Measurements from ENCODE around the gene RASA2.

The RASA2 gene, protein sequence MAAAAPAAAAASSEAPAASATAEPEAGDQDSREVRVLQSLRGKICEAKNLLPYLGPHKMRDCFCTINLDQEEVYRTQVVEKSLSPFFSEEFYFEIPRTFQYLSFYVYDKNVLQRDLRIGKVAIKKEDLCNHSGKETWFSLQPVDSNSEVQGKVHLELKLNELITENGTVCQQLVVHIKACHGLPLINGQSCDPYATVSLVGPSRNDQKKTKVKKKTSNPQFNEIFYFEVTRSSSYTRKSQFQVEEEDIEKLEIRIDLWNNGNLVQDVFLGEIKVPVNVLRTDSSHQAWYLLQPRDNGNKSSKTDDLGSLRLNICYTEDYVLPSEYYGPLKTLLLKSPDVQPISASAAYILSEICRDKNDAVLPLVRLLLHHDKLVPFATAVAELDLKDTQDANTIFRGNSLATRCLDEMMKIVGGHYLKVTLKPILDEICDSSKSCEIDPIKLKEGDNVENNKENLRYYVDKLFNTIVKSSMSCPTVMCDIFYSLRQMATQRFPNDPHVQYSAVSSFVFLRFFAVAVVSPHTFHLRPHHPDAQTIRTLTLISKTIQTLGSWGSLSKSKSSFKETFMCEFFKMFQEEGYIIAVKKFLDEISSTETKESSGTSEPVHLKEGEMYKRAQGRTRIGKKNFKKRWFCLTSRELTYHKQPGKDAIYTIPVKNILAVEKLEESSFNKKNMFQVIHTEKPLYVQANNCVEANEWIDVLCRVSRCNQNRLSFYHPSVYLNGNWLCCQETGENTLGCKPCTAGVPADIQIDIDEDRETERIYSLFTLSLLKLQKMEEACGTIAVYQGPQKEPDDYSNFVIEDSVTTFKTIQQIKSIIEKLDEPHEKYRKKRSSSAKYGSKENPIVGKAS

DNA sequence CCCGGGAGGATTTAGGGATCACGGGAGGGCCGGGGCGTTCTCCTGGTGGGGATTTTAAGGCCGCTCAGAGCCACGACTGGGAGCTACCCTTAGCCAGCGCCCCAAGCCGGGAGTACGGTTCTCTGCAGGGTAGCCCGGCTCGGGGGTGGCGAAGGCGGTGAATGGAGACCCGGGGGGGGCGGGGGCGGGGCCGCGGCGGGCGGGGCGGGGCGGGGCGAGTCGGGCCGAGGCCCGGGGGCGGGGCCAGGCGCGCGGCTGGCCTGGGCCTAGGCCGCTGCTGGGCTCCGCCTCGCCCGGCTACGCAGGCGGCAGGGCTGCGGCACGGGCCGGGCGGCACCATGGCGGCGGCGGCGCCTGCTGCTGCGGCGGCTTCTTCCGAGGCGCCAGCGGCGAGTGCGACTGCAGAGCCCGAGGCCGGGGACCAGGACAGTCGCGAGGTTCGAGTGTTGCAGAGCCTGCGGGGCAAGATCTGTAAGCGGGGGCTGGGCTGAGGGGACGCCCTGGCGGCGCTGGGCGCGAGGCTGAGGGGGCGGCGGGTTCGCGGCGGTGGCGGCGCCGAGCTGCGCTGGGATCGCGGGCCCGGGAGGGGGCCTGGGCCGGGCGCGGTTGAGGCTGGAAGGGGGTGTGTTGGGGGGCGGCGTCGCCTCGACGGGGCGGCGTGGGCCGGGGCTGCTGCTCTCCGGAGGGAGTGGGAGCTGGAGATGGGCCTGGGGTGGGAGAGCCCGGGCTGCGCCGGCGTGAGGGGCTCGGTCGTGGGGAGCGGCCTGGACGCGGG, at the start of gene RASA2:
RASA2 (plus strand) TSS at position 282 of the 775 bp plus-strand sequence; CDS start at position 339, 57 bp downstream.
- peak; percentile 58 for DNase-seq (ENCODE audit: low spot score)

DNA sequence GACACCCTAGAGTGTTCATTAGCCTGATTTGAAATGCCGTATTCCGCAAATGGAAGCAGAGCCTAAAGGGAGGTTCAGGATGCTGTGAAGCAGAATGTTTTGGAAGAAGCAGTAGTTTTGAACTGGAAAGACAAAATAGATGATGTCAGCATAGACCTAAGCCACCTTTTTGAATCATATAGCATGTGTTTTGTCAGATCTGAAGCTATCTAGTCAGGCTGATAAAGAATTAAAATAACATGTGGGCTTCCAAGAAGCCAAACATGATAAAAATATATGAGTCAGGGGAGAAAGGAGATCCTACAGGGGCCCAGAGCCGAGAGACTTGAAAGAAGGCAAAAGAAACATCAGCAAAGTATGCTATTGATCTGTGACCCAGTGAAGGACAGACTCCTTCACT, 47.2 kb upstream of the RASA2 start:
- DNase-seq (ENCODE audit: low spot score), result no peak

DNA sequence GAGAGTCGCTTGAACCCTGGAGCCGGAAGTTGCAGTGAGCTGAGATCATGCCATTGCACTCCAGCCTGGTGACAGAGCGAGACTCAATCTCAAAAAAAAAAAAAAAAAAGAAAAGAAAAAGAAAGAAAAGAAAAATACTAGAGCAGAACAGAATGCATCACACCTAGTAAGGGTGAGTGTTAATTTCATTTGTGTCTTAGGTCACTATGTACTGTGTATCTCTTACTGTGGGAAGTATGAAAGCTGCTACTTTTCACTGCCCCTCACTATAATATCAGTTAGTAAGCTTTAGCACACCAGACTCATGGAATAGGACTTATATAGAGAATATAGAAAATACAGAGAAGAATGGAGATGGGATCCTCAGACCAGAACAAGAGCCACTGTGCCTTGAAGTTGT, 45.9 kb upstream of the RASA2 start:
- no peak for DNase-seq (ENCODE audit: low spot score)

DNA sequence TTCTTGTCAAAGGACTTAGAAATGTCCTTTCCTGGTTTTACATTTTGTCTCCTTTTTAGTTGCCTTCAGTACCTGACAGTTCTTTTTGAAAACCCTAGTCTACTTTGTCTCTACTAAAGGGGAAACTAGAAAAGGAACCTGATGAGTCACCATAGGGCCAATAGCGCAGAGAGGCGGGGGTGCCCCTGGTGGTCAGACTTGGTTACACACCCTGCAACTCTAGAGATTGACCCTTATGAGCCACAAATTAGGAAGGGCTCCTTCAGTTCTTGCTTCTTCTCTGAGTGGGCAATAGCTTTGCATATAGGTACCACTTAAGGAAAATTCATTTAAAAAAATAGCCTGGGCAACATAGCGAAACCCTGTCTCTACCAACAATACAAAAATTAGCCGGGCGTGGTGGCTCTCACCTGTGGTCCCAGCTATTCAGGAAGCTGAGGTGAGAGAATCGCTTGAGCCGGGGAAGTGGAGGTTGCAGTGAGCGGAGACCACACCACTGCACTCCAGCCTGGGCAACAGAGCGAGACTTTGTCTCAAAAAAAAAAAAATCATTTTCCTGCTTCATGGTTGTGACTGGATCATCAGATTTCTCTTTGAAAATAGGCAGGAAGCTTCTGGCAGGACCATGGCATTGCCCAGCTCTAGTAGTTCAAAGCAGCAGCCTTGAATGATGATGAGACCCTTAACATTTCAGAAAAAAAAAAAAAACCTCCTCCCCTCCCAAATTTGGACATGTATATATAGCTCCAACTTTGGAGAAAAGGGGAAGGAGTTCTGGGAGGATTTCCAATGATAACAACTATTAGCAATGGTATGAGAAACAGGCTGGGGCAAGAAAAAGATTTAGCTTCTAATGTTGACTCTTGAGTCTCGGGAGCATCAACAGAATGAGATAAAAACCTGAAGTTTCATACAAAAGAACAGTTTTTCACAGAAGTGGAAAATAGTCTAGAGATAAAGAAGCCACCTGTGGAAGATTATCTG, 45.2 kb upstream of the RASA2 start:
- peak; percentile 45 for DNase-seq (ENCODE audit: low spot score)

DNA sequence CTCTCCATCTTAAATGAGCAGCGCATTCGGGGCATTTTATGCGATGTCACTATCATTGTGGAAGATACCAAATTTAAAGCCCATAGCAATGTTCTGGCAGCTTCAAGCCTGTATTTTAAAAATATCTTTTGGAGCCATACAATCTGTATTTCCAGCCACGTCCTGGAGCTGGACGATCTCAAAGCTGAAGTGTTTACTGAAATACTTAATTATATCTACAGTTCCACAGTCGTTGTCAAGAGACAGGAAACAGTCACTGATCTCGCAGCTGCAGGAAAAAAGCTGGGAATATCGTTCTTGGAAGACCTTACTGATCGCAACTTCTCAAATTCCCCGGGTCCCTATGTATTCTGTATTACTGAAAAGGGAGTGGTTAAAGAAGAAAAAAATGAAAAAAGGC, 44.4 kb upstream of the RASA2 start:
- DNase-seq (ENCODE audit: low spot score), result no peak

DNA sequence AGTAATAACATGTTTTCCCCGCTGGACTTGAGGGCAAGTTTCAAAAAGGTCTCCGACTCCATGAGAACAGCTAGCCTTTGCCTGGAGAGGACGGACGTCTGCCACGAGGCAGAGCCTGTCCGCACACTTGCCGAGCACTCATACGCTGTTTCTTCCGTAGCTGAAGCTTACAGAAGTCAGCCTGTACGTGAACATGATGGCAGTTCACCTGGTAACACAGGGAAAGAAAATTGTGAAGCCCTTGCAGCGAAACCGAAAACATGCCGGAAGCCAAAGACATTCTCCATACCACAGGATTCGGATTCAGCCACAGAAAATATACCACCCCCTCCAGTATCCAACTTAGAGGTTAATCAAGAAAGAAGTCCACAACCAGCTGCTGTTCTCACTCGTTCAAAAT, 43.9 kb upstream of the RASA2 start:
- no peak for DNase-seq (ENCODE audit: low spot score)

DNA sequence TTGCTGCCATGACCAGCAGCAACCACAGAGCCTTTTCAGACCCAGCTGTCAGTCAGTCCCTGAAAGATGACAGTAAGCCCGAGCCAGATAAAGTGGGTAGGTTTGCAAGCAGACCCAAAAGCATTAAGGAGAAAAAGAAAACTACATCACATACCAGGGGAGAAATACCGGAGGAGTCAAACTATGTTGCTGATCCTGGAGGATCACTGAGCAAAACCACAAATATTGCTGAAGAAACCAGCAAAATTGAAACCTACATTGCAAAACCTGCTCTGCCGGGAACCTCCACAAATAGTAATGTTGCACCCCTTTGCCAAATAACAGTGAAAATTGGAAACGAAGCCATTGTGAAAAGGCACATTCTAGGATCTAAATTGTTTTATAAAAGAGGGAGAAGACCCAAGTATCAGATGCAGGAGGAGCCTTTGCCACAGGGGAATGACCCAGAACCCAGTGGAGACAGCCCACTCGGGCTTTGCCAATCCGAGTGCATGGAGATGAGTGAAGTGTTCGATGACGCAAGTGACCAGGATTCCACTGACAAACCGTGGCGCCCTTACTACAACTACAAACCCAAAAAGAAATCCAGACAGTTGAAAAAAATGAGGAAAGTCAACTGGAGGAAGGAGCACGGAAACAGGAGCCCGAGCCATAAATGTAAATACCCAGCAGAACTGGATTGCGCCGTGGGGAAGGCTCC, 42.1 kb upstream of the RASA2 start:
- DNase-seq (ENCODE audit: low spot score), result no peak

DNA sequence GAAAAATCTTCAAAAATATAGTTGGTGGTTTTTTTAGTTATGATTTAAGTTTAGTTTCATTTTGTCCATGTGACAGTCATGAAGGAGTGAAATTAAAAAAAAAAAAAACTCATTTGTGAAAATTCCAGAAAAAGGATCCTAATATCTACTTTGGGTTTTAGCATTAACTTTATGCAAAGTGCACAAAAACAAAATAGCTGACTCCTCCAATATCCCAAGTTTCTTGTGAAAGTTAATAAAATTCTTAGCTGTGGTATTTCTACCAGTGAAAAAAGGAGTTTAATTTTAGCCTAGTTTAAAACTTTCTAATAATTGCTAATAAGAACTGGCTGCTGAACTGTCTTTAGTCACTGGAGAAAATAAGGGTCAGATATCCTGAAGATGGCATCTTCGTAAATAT, 40.8 kb upstream of the RASA2 start:
- DNase-seq (ENCODE audit: low spot score), result no peak

DNA sequence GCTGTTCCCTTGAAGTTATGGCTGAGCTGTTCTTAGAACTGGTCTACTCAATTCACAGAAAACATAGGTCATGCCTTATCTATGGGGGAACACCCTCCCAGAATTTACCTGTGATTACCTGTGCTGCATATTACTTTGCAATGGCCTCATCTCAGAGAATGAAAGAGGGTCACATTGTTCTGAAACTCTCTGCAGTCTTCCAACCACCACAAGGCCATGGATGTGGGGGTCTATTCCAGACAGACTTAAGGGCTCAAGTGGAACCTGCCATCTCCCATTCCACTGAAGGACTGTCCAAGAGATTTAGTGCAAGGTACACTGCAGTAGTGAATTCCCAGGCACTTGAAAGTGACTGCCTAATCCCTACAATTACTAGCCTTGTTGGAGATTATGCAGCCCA, 40.1 kb upstream of the RASA2 start:
- no peak for DNase-seq (ENCODE audit: low spot score)

DNA sequence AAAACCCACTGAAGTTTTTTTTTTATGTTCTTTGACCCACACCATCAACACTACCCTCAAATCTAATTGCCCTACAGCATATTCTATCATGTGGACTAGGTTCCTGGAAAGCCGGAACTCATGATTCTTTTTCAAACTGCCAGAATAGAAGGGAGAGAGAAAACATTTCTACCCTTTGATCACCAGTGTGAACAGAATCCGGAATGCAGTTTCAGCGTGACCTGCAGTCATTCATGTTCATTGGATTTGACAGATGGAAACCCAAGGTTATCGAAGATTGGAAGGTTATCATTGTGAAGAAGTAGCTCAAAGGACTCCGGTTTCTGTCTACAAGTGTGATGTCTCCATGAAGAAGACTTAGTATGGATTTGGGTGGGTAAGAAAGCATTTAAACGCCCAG, 39.4 kb upstream of the RASA2 start:
- DNase-seq (ENCODE audit: low spot score), result no peak

DNA sequence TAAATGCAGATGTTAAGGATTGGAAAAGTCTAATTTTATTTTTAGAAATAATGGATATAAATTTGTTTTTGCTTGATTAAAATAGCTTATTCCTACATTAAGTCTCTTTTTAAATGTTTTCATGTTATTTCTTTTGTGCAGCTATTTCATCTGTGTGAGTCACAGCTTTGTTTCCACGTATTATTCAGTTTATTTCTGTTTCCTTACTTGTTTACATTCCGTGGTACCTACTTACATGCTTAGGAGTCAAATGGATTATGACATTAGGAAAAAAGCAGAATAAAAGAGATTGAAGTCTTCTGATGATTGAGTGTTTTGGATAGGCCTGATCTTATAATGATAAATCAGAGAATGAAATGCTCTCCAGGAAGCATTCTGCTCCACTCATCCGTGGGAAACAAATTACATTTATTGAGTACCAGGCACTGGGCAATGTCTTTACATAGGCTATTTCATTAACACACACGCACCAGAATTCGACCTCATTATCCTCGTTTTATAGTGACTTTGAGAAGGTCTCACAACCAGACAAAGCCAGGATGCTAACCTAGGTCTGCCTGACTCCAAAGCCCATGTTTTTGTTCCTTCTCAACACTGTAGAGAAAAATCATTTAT, 38.1 kb upstream of the RASA2 start:
- no peak for DNase-seq (ENCODE audit: low spot score)

DNA sequence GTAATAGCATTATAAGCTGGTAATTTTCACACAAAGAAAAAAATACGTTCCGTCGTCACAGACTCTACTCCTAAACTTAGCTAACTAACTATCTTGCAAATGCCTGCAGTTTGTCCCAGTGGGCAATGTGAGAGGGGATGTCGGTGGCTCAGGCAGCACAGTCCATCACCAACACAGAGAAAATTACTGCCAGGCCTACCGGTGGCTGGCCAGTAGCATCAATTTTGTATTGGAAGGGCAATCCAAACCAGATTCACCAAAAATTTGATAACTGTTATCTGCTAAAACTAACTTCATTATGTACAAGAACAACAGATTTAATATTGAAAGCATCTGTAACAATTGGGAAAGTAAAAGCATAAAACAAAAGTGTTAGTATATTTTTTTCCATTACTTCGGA, 37.4 kb upstream of the RASA2 start:
- DNase-seq (ENCODE audit: low spot score), result no peak

DNA sequence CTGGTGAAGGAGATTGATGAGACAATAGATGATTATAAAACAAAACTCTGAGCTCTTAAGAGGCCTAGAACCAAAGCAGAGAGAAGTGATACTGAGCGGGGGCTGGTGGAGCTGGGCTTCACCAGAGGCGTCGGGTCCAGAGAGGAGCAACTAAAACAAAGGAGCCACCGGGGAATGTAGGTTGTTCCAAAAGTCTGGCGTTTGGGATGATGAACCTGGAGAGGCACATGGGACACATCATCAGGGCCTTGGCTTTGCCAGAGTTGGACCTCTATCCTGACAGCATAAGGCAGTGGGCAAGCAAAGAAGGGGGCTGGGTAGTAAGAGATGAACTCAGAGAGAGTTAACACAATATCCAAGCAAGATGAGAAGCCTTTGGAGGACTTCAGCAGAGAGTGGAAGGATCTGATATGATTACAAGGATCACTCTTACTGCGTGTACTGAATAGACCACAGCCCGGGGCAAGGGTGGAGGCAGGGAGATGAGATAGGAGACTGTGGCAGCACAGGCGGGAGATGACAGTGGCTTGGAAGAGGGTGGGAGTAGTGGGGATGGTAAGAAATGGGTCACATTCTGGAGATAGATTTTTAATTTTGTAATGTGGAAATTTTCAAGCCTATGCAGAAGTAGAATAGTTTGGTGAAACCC, 36.0 kb upstream of the RASA2 start:
- no peak for DNase-seq (ENCODE audit: low spot score)

DNA sequence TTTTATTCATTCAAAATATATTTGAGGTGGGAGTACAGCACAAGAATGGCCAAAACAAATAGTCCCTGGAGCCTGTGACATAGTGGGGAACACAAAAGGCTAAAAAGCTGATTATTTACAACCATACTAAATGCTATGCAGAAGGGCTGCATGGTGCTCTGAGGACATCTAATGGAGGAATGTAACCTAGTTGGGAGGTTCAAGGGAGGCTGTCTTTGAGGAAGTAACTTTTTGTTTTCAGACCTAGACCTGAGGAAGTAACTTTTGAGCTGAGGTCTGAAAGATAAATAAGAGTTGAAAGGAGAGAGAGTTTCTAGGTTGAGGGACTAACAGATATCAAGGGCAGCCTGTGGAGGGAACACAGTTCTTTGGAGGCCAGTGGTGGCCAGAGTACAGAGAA, 34.8 kb upstream of the RASA2 start:
- no peak for DNase-seq (ENCODE audit: low spot score)

DNA sequence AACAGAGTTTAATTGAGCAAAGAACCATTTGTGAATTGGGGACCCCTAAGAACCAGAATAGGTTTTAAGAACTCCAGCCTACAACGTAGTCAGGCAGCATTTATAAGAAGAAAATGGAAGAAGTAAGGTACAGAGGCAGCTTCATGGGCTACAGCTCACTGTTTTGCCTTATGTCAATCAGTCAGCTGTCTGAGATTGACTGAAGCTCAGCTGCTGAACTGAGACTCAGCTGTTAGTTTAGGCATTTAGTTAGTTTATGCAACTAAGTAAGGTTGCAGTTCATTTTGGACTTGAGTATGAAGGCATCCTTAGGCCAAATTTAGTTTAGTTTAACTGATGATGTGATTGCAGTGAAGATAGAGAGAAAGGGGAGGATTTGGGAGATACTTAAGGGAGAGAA, 34.1 kb upstream of the RASA2 start:
- no peak for DNase-seq (ENCODE audit: low spot score)

DNA sequence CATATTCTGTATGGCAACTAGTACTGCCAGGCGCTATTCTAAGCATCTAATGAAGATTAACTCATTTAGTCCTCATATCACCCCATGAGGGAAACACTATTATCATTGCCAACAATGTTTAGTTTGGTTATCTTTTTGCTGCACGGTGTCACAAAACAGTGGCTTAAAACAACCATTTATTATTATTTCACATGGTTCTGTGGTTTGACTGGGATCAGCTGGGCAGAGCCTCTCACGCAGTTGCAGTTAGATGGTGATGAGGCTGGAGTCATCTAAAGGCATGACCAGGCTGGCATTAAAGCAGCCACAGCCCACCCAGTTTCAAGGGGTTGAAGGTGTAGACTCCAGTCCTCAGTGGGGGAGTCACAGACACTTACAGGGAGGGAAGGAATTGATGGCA, 32.8 kb upstream of the RASA2 start:
- DNase-seq (ENCODE audit: low spot score), result no peak

DNA sequence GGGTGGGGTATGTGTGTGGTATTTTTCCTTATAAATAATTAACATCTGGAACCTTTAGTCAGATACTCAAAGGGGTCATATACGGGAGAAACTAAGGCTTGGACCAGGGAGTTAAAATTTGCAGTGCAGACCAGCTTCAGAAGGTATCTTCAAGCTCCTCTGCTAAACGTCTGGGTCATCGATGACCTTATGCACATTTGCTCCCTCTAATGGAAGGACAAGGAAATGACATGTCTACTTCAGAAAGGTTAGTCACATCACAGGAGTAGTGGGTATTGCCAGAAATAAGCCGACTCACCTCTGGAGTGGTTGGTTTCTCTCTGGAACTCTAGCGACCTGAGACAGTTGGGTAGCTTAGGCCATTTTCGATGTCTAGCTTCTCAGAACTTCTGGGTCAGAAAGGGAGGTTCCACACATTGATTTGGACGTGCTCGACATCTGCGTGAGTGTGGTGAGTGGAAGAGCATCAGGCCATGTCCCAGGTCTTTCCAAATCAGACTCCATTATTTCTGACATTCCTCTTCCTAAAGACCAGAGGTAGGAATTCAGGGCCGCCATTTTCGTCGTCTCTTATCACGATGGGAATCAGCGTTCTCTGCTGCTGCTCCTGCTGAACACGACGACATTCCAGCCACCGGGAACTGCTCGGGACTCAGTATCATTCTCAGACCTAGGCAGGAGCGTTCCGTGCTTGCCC, 31.8 kb upstream of the RASA2 start:
- DNase-seq (ENCODE audit: low spot score), result peak; percentile 57

DNA sequence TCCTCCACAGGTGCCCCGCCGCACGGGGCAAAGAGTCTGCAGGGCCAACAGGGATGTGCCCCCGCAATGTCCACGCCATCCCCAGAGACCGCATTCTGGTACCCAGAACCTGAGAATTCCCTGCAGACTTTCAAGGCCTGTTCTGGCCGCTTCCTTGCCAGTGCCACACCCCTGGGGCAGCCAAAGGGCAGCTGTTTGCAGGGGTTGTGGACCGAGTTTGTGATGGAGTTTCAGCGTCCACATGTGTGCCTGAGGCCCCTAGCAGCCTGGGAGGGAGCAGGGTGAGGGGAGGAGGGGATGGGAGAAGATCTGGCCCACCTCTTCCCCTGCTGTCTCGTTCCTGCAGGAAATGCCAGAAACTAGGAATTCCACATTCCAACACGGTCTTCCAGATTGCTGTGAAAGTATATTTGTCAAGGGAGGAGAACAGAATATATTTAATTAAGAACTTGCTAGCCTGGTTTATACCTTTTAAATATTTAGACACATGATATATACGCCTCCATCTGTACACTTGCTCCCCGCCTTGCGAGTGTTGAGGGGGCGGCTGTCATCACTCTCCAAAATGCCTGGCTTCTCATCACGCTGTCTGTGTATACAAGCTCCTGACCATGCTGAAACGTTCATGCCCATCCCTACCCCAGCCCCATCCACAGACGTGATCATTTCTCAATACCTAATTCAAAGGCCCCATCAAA, 31.1 kb upstream of the RASA2 start:
- no peak for DNase-seq (ENCODE audit: low spot score)

DNA sequence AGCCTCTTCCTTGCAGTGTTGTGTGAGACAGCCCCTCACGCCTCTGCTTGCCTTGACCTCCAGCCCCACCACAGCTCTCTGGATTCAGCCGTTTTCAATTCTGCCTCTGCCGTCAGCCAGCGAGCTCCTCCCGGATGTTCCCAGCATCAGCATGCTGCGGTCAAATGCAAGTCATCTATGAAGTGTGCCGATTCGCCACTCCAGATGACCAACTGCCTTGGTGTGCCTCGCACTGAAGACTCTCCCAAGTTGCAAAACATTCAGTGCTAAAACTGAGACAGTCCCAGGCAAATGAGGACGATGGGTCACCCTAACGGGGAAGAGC, 30.6 kb upstream of the RASA2 start:
- no peak for DNase-seq (ENCODE audit: low spot score)
